ENCODE data around the gene ERBB4.

The ERBB4 gene

DNA sequence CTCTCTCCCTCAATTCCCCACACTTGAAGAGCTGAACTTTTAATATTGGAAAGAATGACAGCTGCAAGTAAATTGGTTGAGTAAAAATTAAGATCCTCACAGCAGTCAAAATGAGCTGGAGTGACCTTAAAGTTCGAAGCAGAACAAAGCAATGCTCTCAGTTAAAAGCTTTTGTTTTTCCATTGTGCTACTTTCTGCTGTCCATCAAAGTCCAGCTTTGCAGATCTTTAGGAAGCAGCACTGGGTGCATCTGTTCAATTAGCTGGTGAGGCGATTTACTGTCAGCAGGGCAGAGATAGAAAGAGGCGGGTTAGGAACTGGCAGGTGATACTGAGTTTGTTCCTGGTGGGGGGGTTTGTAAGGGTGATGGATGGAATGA is 1147.4 kb downstream of the ERBB4 start:
- Histone ChIP-seq H3K27ac (no peak overlapping the region), H3K9me3 (no peaks in the 10 kb centered on the region), H3K27me3 (no peaks in the 10 kb centered on the region), H3K36me3 (no peaks in the 10 kb centered on the region), H3K4me1 (ENCODE audit: control insufficient read depth in 1 of 2, insufficient read depth in 1 of 2, low read depth in 1 of 2, low read length in 1 of 2) (no peaks in the 10 kb centered on the region), H3K4me3 (ENCODE audit: low read depth in 1 of 2, low read length in 1 of 2) (no peak overlapping the region)
- TF ChIP-seq CTCF (IDR thresholded peaks at IDR 0.05), result no peak

- H3K9me3 ChIP-seq, result no peaks in the 10 kb centered on the region
- no peak overlapping the region for H3K27ac ChIP-seq
- no peaks in the 10 kb centered on the region for H3K27me3 ChIP-seq
- no peak for TF ChIP-seq CTCF (IDR thresholded peaks at IDR 0.05)
- no peak overlapping the region for H3K4me3 ChIP-seq (ENCODE audit: low read depth in 1 of 2, low read length in 1 of 2)
- no peaks in the 10 kb centered on the region for H3K36me3 ChIP-seq
- H3K4me1 ChIP-seq (ENCODE audit: control insufficient read depth in 1 of 2, insufficient read depth in 1 of 2, low read depth in 1 of 2, low read length in 1 of 2), result no peaks in the 10 kb centered on the region
Measured at GRCh38 chr2:211390536-211391188, 1147.9 kb downstream of the ERBB4 start.

DNA sequence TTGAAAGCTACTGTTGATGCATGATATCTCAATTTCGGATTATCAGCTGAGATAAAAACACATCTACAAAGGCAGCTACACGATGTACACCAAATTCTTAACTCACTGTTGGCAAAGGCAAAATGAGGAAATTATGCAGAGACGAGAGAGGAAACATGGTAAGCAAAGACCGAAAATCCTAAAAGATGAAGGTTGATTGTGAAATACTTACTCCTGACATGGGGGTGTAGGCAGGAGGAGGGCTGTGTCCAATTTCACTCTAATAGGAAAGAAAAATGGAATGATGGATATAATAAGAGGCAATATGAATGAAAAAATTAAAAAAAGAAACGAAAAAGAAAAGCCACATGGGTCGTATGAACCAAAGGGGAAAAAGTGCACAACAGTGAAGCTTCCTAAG is 1150.9 kb downstream of the ERBB4 start:
- Histone ChIP-seq H3K27ac (no peak overlapping the region), H3K4me1 (ENCODE audit: control insufficient read depth in 1 of 2, insufficient read depth in 1 of 2, low read depth in 1 of 2, low read length in 1 of 2) (no peaks in the 10 kb centered on the region), H3K27me3 (no peaks in the 10 kb centered on the region), H3K4me3 (ENCODE audit: low read depth in 1 of 2, low read length in 1 of 2) (no peak overlapping the region), H3K9me3 (no peaks in the 10 kb centered on the region), H3K36me3 (no peaks in the 10 kb centered on the region)
- TF ChIP-seq CTCF (IDR thresholded peaks at IDR 0.05), result no peak

DNA sequence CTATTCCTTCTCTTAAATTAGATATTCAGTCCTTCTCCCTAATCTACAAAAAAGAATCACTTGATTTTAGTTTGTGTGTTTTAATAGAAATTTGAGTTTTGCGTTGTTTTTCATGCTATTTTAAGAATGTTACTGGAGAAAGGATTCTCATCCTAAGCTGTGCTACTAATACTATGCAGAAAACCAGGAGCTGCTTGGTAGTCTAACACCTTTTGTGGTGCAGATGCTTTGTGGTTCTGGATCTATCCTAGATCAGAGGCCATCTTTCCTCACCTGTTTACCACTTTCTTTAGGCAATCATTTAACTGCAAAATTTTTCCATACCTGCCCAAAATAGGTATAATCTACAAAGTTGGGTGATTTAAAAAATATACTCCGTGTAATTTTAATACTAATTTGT is 1158.6 kb downstream of the ERBB4 start:
- no peak for TF ChIP-seq CTCF (IDR thresholded peaks at IDR 0.05)
- Histone ChIP-seq H3K9me3 (no peaks in the 10 kb centered on the region), H3K27ac (no peak overlapping the region), H3K36me3 (no peaks in the 10 kb centered on the region), H3K27me3 (no peaks in the 10 kb centered on the region), H3K4me3 (ENCODE audit: low read depth in 1 of 2, low read length in 1 of 2) (no peak overlapping the region), H3K4me1 (ENCODE audit: control insufficient read depth in 1 of 2, insufficient read depth in 1 of 2, low read depth in 1 of 2, low read length in 1 of 2) (no peaks in the 10 kb centered on the region)

DNA sequence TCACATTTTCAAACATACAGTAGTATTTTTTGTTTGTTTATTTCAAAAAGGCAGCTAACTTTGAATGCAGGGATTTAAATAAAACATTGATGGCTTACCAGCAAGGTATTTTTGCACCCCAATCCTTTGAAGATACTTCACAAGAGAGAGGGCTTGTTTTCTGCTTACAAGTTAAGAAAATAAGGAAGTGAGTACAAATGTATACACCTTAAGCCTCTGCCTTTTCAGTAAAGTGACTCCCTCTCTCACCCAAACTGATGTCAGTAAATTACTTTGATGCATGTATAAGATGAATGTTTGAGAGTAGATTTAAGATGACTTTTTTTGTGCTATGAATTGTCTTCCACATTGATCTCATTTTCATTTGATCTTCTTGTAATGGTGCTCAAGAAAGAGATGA is 1162.2 kb downstream of the ERBB4 start:
- H3K36me3 ChIP-seq, result no peaks in the 10 kb centered on the region
- H3K27ac ChIP-seq, result no peak overlapping the region
- H3K4me1 ChIP-seq (ENCODE audit: control insufficient read depth in 1 of 2, insufficient read depth in 1 of 2, low read depth in 1 of 2, low read length in 1 of 2), result no peaks in the 10 kb centered on the region
- H3K4me3 ChIP-seq (ENCODE audit: low read depth in 1 of 2, low read length in 1 of 2), result no peak overlapping the region
- H3K9me3 ChIP-seq, result no peaks in the 10 kb centered on the region
- TF ChIP-seq CTCF (IDR thresholded peaks at IDR 0.05), result no peak
- H3K27me3 ChIP-seq, result no peaks in the 10 kb centered on the region

GRCh38 chr2:211373203-211373602 is 1165.4 kb downstream of the ERBB4 start:
- Histone ChIP-seq H3K27me3 (no peaks in the 10 kb centered on the region), H3K4me1 (ENCODE audit: control insufficient read depth in 1 of 2, insufficient read depth in 1 of 2, low read depth in 1 of 2, low read length in 1 of 2) (no peaks in the 10 kb centered on the region), H3K27ac (no peak overlapping the region), H3K4me3 (ENCODE audit: low read depth in 1 of 2, low read length in 1 of 2) (no peak overlapping the region), H3K36me3 (no peaks in the 10 kb centered on the region), H3K9me3 (no peaks in the 10 kb centered on the region)
- TF ChIP-seq CTCF (IDR thresholded peaks at IDR 0.05), result no peak
